HepG2 (cell line): ENCODE data around the gene IQGAP2. TPM values are rescaled to one million over a fixed set of nuclear protein-coding genes. Genes with fewer than 3 reads are reported as not detected.

Experiments used
- FOSL2 ChIP-seq: sonication (generic); formaldehyde crosslinking; IDR thresholded peaks from 2 replicates; pipeline ENCODE4 v1.4.0; 2020; ENCODE audit warnings: missing genetic modification reagents
- FOXA1 ChIP-seq, 2 experiments: fragments of 450-650 bp in 1 of 2; sonication (generic) in 1 of 2; formaldehyde crosslinking in 1 of 2; IDR thresholded peaks; 2 replicates each; pipeline versions ENCODE4 v1.4.0 to v1.6.1; 2016 to 2020; ENCODE audit warnings: missing genetic modification reagents in 1 of 2
- MIXL1 ChIP-seq: IDR thresholded peaks from 2 replicates; pipeline ENCODE4 v1.6.1; 2016
- MTA3 ChIP-seq: sonication (generic); formaldehyde crosslinking; IDR thresholded peaks from 2 replicates; pipeline ENCODE4 v1.4.0; 2020; ENCODE audit warnings: missing genetic modification reagents
- NR2F2 ChIP-seq: IDR thresholded peaks from 2 replicates; pipeline ENCODE4 v1.6.1; 2012; ENCODE audit warnings: low read depth, inconsistent platforms, borderline replicate concordance
- PHF5A ChIP-seq: IDR thresholded peaks from one replicate; pipeline ENCODE4 v1.6.1; 2018; ENCODE audit warnings: low read depth, missing genetic modification reagents; ENCODE audit not compliant: unreplicated experiment
- RARA ChIP-seq: IDR thresholded peaks from 2 replicates; pipeline ENCODE4 v1.6.1; 2016; ENCODE audit warnings: missing genetic modification reagents, missing compliant biosample characterization
- RBM39 ChIP-seq: fragments of 200-400 bp; formaldehyde crosslinking; IDR thresholded peaks from one replicate; pipeline ENCODE4 v1.6.1; 2018; ENCODE audit warnings: antibody characterized with exemption, mild to moderate bottlenecking, low read depth, low read length; ENCODE audit not compliant: poor library complexity, severe bottlenecking
- RXRB ChIP-seq: IDR thresholded peaks from 2 replicates; pipeline ENCODE4 v1.6.1; 2016; ENCODE audit warnings: borderline replicate concordance, missing genetic modification reagents, missing compliant biosample characterization
- SP5 ChIP-seq: IDR thresholded peaks from 2 replicates; pipeline ENCODE4 v1.6.1; 2016; ENCODE audit warnings: low read depth, borderline replicate concordance
- TAF1 ChIP-seq: sonication (generic); formaldehyde crosslinking; IDR thresholded peaks from 2 replicates; pipeline ENCODE4 v1.4.0; 2020; ENCODE audit warnings: missing genetic modification reagents
- ZBTB1 ChIP-seq: sonication (generic); formaldehyde crosslinking; IDR thresholded peaks from 2 replicates; pipeline ENCODE4 v1.4.0; 2020; ENCODE audit warnings: missing genetic modification reagents, borderline replicate concordance
- ZFX ChIP-seq: sonication (generic); formaldehyde crosslinking; IDR thresholded peaks from 2 replicates; pipeline ENCODE4 v1.4.0; 2020; ENCODE audit warnings: mild to moderate bottlenecking, low read depth, missing genetic modification reagents, moderate library complexity
- ZNF12 ChIP-seq: sonication (generic); formaldehyde crosslinking; IDR thresholded peaks from 2 replicates; pipeline ENCODE4 v1.5.0; 2020; ENCODE audit warnings: missing genetic modification reagents
- ZNF484 ChIP-seq: sonication (generic); formaldehyde crosslinking; IDR thresholded peaks from 2 replicates; pipeline ENCODE4 v1.5.1; 2020; ENCODE audit warnings: mild to moderate bottlenecking, low read depth, missing genetic modification reagents, borderline replicate concordance
- ZNF768 ChIP-seq: sonication (generic); formaldehyde crosslinking; IDR thresholded peaks from 2 replicates; pipeline ENCODE4 v1.4.0; 2020; ENCODE audit warnings: missing genetic modification reagents
- ZNF776 ChIP-seq: sonication (generic); formaldehyde crosslinking; IDR thresholded peaks from 2 replicates; pipeline ENCODE4 v1.4.0; 2020; ENCODE audit warnings: mild to moderate bottlenecking, missing genetic modification reagents
- ZSCAN20 ChIP-seq: sonication (generic); formaldehyde crosslinking; IDR thresholded peaks from 2 replicates; pipeline ENCODE4 v1.4.0; 2020; ENCODE audit warnings: missing genetic modification reagents, mild to moderate bottlenecking, borderline replicate concordance
- polyA plus RNA-seq, 8 experiments: library from polyadenylated mRNA; depleted of rRNA in 3 of 8; stranded (reverse) in 7 of 8; unstranded in 1 of 8; fragments of >200 nt; fragmentation: Illumina TruSeq in 4 of 8; extraction: Trizol in 4 of 8; gene quantifications; 2 replicates each; pipeline versions ENCODE4 v1.2.1 to v1.2.3, GENCODE V29; 2011 to 2016; ENCODE audit warnings: low read depth in 4 of 8, missing spikeins in 1 of 8, mixed read lengths in 1 of 8; ENCODE audit not compliant: insufficient read depth in 1 of 8
- total RNA-seq, 5 experiments: library from RNA; depleted of rRNA; stranded (reverse); fragments of >200 nt; fragmentation: Illumina TruSeq; extraction: Trizol; gene quantifications; 2 replicates each; pipeline ENCODE4 v1.2.3, GENCODE V29; 2016; ENCODE audit warnings: low read depth in 1 of 5
- TF ChIP-seq, protein P1 (sequence below): sonication (generic); formaldehyde crosslinking; IDR thresholded peaks from 2 replicates; pipeline ENCODE4 v1.4.0; 2020; ENCODE audit warnings: low read depth, mild to moderate bottlenecking, missing genetic modification reagents
- TF ChIP-seq, protein P2 (sequence below): sonication (generic); formaldehyde crosslinking; IDR thresholded peaks from 2 replicates; pipeline ENCODE4 v1.4.0; 2020; ENCODE audit warnings: missing genetic modification reagents
- TF ChIP-seq, protein P3 (sequence below): IDR thresholded peaks from 2 replicates; pipeline ENCODE4 v1.4.0; 2020; ENCODE audit warnings: mild to moderate bottlenecking, missing genetic modification reagents

The IQGAP2 gene
- total and polyA plus RNA-seq, 2 of the 13 experiments (the other 11 are each of a cell fraction or from before 2014, with no cell fraction given), result 35.2 to 83.3 TPM

DNA sequence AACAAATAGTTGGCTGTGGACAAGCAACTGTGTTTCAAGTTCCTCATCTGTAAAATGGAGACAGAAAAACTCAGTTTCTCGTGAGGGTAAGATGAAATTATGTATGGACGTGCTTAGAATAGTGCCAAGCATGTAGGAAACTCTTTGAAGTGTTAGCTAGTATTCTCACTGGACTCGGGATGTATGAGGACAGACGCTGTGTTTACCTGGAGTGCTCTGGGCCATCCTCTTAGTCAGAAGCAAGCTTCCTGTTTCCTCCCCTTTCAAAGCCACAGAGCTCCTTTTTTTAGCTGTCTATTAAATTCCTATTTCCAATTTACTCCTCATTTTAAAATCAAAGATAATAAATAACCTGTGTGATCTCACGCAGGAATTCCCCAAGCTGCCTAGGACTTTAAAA lies 23.8 kb upstream of the IQGAP2 start (continued):
- TF ChIP-seq, protein P1, sequence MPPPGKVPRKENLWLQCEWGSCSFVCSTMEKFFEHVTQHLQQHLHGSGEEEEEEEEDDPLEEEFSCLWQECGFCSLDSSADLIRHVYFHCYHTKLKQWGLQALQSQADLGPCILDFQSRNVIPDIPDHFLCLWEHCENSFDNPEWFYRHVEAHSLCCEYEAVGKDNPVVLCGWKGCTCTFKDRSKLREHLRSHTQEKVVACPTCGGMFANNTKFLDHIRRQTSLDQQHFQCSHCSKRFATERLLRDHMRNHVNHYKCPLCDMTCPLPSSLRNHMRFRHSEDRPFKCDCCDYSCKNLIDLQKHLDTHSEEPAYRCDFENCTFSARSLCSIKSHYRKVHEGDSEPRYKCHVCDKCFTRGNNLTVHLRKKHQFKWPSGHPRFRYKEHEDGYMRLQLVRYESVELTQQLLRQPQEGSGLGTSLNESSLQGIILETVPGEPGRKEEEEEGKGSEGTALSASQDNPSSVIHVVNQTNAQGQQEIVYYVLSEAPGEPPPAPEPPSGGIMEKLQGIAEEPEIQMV (CRISPR knock-in tag), result no peak
- TF ChIP-seq RXRB (CRISPR knock-in tag) (peak; percentile 29; the same call in 1 of the 2 replicates), ZNF768 (CRISPR knock-in tag) (no peak), SP5 (CRISPR knock-in tag) (0 out of 2 replicates have a peak, but pooled peaks have one; percentile 14), FOSL2 (CRISPR knock-in tag) (peak; percentile 39), PHF5A (CRISPR knock-in tag) (no peak), MTA3 (CRISPR knock-in tag) (no peak), ZSCAN20 (CRISPR knock-in tag) (no peak), ZBTB1 (CRISPR knock-in tag) (no peak), ZNF776 (CRISPR knock-in tag) (no peak), ZNF484 (CRISPR knock-in tag) (no peak), ZFX (CRISPR knock-in tag) (peak; percentile 22; the same call in 1 of the 2 replicates), ZNF12 (CRISPR knock-in tag) (peak; percentile 51; the same call in 1 of the 2 replicates), RARA (CRISPR knock-in tag) (peak; percentile 19; the same call in 1 of the 2 replicates), MIXL1 (0 out of 2 replicates have a peak, but pooled peaks have one; percentile 19), RBM39 (no peak), TAF1 (CRISPR knock-in tag) (no peak), NR2F2 (no peak), FOXA1 (IDR thresholded peaks at IDR 0.05) (no peak), FOXA1 (CRISPR knock-in tag; IDR thresholded peaks at IDR 0.05) (peak; percentile 35; the same call in 1 of the 2 replicates)
- TF ChIP-seq, protein P2, sequence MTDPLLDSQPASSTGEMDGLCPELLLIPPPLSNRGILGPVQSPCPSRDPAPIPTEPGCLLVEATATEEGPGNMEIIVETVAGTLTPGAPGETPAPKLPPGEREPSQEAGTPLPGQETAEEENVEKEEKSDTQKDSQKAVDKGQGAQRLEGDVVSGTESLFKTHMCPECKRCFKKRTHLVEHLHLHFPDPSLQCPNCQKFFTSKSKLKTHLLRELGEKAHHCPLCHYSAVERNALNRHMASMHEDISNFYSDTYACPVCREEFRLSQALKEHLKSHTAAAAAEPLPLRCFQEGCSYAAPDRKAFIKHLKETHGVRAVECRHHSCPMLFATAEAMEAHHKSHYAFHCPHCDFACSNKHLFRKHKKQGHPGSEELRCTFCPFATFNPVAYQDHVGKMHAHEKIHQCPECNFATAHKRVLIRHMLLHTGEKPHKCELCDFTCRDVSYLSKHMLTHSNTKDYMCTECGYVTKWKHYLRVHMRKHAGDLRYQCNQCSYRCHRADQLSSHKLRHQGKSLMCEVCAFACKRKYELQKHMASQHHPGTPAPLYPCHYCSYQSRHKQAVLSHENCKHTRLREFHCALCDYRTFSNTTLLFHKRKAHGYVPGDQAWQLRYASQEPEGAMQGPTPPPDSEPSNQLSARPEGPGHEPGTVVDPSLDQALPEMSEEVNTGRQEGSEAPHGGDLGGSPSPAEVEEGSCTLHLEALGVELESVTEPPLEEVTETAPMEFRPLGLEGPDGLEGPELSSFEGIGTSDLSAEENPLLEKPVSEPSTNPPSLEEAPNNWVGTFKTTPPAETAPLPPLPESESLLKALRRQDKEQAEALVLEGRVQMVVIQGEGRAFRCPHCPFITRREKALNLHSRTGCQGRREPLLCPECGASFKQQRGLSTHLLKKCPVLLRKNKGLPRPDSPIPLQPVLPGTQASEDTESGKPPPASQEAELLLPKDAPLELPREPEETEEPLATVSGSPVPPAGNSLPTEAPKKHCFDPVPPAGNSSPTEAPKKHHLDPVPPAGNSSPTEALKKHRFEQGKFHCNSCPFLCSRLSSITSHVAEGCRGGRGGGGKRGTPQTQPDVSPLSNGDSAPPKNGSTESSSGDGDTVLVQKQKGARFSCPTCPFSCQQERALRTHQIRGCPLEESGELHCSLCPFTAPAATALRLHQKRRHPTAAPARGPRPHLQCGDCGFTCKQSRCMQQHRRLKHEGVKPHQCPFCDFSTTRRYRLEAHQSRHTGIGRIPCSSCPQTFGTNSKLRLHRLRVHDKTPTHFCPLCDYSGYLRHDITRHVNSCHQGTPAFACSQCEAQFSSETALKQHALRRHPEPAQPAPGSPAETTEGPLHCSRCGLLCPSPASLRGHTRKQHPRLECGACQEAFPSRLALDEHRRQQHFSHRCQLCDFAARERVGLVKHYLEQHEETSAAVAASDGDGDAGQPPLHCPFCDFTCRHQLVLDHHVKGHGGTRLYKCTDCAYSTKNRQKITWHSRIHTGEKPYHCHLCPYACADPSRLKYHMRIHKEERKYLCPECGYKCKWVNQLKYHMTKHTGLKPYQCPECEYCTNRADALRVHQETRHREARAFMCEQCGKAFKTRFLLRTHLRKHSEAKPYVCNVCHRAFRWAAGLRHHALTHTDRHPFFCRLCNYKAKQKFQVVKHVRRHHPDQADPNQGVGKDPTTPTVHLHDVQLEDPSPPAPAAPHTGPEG (CRISPR knock-in tag), result no peak
- TF ChIP-seq, protein P3, sequence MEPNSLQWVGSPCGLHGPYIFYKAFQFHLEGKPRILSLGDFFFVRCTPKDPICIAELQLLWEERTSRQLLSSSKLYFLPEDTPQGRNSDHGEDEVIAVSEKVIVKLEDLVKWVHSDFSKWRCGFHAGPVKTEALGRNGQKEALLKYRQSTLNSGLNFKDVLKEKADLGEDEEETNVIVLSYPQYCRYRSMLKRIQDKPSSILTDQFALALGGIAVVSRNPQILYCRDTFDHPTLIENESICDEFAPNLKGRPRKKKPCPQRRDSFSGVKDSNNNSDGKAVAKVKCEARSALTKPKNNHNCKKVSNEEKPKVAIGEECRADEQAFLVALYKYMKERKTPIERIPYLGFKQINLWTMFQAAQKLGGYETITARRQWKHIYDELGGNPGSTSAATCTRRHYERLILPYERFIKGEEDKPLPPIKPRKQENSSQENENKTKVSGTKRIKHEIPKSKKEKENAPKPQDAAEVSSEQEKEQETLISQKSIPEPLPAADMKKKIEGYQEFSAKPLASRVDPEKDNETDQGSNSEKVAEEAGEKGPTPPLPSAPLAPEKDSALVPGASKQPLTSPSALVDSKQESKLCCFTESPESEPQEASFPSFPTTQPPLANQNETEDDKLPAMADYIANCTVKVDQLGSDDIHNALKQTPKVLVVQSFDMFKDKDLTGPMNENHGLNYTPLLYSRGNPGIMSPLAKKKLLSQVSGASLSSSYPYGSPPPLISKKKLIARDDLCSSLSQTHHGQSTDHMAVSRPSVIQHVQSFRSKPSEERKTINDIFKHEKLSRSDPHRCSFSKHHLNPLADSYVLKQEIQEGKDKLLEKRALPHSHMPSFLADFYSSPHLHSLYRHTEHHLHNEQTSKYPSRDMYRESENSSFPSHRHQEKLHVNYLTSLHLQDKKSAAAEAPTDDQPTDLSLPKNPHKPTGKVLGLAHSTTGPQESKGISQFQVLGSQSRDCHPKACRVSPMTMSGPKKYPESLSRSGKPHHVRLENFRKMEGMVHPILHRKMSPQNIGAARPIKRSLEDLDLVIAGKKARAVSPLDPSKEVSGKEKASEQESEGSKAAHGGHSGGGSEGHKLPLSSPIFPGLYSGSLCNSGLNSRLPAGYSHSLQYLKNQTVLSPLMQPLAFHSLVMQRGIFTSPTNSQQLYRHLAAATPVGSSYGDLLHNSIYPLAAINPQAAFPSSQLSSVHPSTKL, result peak; percentile 34; the same call in 1 of the 2 replicates
